Endothelial cell of umbilical vein (primary cell): ENCODE results near the gene BCL11A. TPM values are rescaled to one million over a fixed set of nuclear protein-coding genes. Genes with fewer than 3 reads are reported as not detected.
A peak's percentile ranks its signal among the peaks of the same experiment; 100 is the strongest.

ENCODE experiments used
- BruUV-seq: library from RNA; stranded (reverse); fragments of 400-500 nt; replicated peaks from 2 replicates; lab custom pipeline; 2021; lab: Mats Ljungman, UMichigan
- CTCF ChIA-PET: fragments of 300-600, 350-600 bp; sonication (Branson Sonifier 250); formaldehyde crosslinking; loops from one replicate; lab custom pipeline; 2021; ENCODE audit warnings: antibody characterized with exemption, inconsistent platforms; lab: Charles Lee
- POLR2A ChIA-PET: fragments of 300-600, 350-600 bp; sonication (Branson Sonifier 250); formaldehyde crosslinking; loops from one replicate; lab custom pipeline; 2021; ENCODE audit warnings: antibody characterized with exemption, inconsistent platforms; lab: Charles Lee
- DNase-seq: peaks from one replicate; pipeline ENCODE4 v3.0.0-alpha.2; 2011; ENCODE audit warnings: low read depth, low spot score
- FAIRE-seq: peaks from 2 replicates; lab custom pipeline; 2011; peaks lifted over from hg19 to GRCh38; lab: Jason Lieb, UNC
- H2AFZ ChIP-seq: 2 replicates; pipeline ENCODE4 v1.6.0; 2012; ENCODE audit warnings: low read depth, low read length, control low read depth, inconsistent platforms
- H3K27ac ChIP-seq: 2 replicates; pipeline ENCODE4 v1.5.1; 2011; ENCODE audit warnings: low read depth, mild to moderate bottlenecking, control low read depth, low read length, moderate library complexity; ENCODE audit not compliant: insufficient read depth
- H3K27me3 ChIP-seq, 2 experiments: 2 replicates each; pipeline versions ENCODE4 v1.6.0 to v1.6.1; 2011; ENCODE audit warnings: low read length in 2 of 2, mixed read lengths in 1 of 2; ENCODE audit not compliant: control insufficient read depth in 2 of 2, insufficient read depth in 2 of 2
- H3K36me3 ChIP-seq, 2 experiments: 2 replicates in 1 of 2; 3 replicates in 1 of 2; pipeline ENCODE4 v1.5.1; 2011; ENCODE audit warnings: low read length in 2 of 2, mild to moderate bottlenecking in 1 of 2, moderate library complexity in 1 of 2; ENCODE audit not compliant: control insufficient read depth in 2 of 2, insufficient read depth in 2 of 2; ENCODE audit errors: extremely low read depth in 1 of 2
- H3K4me1 ChIP-seq: 3 replicates; pipeline ENCODE4 v1.5.1; 2011; ENCODE audit warnings: mild to moderate bottlenecking, low read length; ENCODE audit not compliant: control insufficient read depth, insufficient read depth; ENCODE audit errors: extremely low read depth
- H3K4me2 ChIP-seq: 2 replicates; pipeline ENCODE4 v1.6.1; 2011; ENCODE audit warnings: low read length, control low read depth, mixed read lengths; ENCODE audit not compliant: insufficient read depth
- H3K4me3 ChIP-seq, 3 experiments: fragments of 200-600 bp in 1 of 3; sonication (generic), shearing (Covaris generic) in 1 of 3; replicated peaks in 1 of 3; 2 replicates each; pipeline ENCODE4 v1.5.1; 2011 to 2016; ENCODE audit warnings: control low read depth in 3 of 3, low read length in 3 of 3, mild to moderate bottlenecking in 2 of 3, inconsistent platforms in 1 of 3, low read depth in 1 of 3, moderate library complexity in 1 of 3; ENCODE audit not compliant: insufficient read depth in 1 of 3
- H3K79me2 ChIP-seq: 2 replicates; pipeline ENCODE4 v1.6.0; 2012; ENCODE audit warnings: low read length, inconsistent platforms; ENCODE audit not compliant: control insufficient read depth, insufficient read depth
- H3K9ac ChIP-seq: replicated peaks from 2 replicates; pipeline ENCODE3; 2011; ENCODE audit warnings: low read length, control low read depth; ENCODE audit not compliant: insufficient read depth; ENCODE audit errors: extremely low read depth
- H3K9me1 ChIP-seq: replicated peaks from 3 replicates; pipeline ENCODE4 v1.6.0; 2011; ENCODE audit warnings: mild to moderate bottlenecking, low read length; ENCODE audit not compliant: control insufficient read depth, insufficient read depth; ENCODE audit errors: extremely low read depth
- H3K9me3 ChIP-seq: replicated peaks from 2 replicates; pipeline ENCODE4 v1.5.1; 2012; ENCODE audit warnings: low read length, inconsistent platforms; ENCODE audit not compliant: control insufficient read depth, insufficient read depth
- H4K20me1 ChIP-seq: replicated peaks from 2 replicates; pipeline ENCODE3; 2011; ENCODE audit warnings: mild to moderate bottlenecking, low read length; ENCODE audit not compliant: control insufficient read depth, insufficient read depth; ENCODE audit errors: extremely low read depth
- CTCF ChIP-seq, 2 donors: IDR thresholded peaks; 1 replicate in 1 of 2; 2 replicates in 1 of 2; pipeline ENCODE4 v1.5.1; 2011; ENCODE audit warnings: low read length in 2 of 2, mild to moderate bottlenecking in 2 of 2, moderate library complexity in 2 of 2, control low read depth in 1 of 2, inconsistent platforms in 1 of 2, low read depth in 1 of 2; ENCODE audit not compliant: insufficient read depth in 1 of 2; ENCODE audit errors: extremely low read depth in 1 of 2
- EZH2 ChIP-seq: IDR thresholded peaks from 2 replicates; pipeline ENCODE4 v1.6.1; 2012; ENCODE audit warnings: borderline replicate concordance, low read depth, mild to moderate bottlenecking, moderate library complexity, low read length, inconsistent platforms; ENCODE audit not compliant: severe bottlenecking
- FOS ChIP-seq: IDR thresholded peaks from 2 replicates; pipeline ENCODE4 v1.6.1; 2011; ENCODE audit warnings: mild to moderate bottlenecking, low read length, moderate library complexity, borderline replicate concordance; ENCODE audit not compliant: insufficient read depth
- GATA2 ChIP-seq: IDR thresholded peaks from 2 replicates; pipeline ENCODE4 v1.7.0; 2011; ENCODE audit warnings: low read depth, mild to moderate bottlenecking, moderate library complexity, mixed read lengths, low read length; ENCODE audit not compliant: insufficient read length, insufficient read depth
- JUN ChIP-seq: IDR thresholded peaks from 2 replicates; pipeline ENCODE4 v1.6.1; 2011; ENCODE audit warnings: borderline replicate concordance, low read depth; ENCODE audit not compliant: insufficient read length, insufficient read depth
- MAX ChIP-seq: IDR thresholded peaks from 2 replicates; pipeline ENCODE4 v1.6.1; 2011; ENCODE audit not compliant: insufficient read depth, insufficient read length
- MYC ChIP-seq: IDR thresholded peaks from one replicate; pipeline ENCODE4 v1.6.1; 2011; ENCODE audit warnings: mild to moderate bottlenecking, low read depth, low read length
- POLR2A ChIP-seq: IDR thresholded peaks from 2 replicates; pipeline ENCODE4 v1.6.1; 2012; ENCODE audit warnings: low read depth, mild to moderate bottlenecking, control low read depth, low read length
- POLR2AphosphoS5 ChIP-seq: IDR thresholded peaks from 2 replicates; pipeline ENCODE4 v1.6.1; 2012; ENCODE audit warnings: low read depth, mild to moderate bottlenecking, control low read depth, low read length, moderate library complexity; ENCODE audit not compliant: insufficient read depth
- dilution Hi-C: fragments of 300-500 bp; cut with MboI; formaldehyde crosslinking; loops from one replicate; pipeline ENCODE4 v1.15.0; 2019; ENCODE audit warnings: low sequenced_read_pairs; ENCODE audit not compliant: extremely low pct_ligation_motif_present
- intact Hi-C: fragments of 100-400 bp; cut with micrococcal nuclease; formaldehyde crosslinking; loops from one replicate; pipeline ENCODE4 v1.10.0; 2022
- polyA plus RNA-seq, 4 experiments: library from polyadenylated mRNA; depleted of rRNA in 3 of 4; stranded (reverse) in 3 of 4; unstranded in 1 of 4; fragments of >200 nt; gene quantifications; 2 replicates each; pipeline versions ENCODE4 v1.2.1 to v1.2.3, GENCODE V29; 2011 to 2012; ENCODE audit warnings: missing spikeins in 1 of 4
- total RNA-seq: library from RNA; stranded (reverse); gene quantifications from 2 replicates; pipeline ENCODE4 v1.2.3, GENCODE V29; 2021

Gene BCL11A
- total and polyA plus RNA-seq, 2 donors (not counting 3 experiments of a cell fraction or from before 2014, with no cell fraction given): 0.12 to 0.88 TPM

DNA sequence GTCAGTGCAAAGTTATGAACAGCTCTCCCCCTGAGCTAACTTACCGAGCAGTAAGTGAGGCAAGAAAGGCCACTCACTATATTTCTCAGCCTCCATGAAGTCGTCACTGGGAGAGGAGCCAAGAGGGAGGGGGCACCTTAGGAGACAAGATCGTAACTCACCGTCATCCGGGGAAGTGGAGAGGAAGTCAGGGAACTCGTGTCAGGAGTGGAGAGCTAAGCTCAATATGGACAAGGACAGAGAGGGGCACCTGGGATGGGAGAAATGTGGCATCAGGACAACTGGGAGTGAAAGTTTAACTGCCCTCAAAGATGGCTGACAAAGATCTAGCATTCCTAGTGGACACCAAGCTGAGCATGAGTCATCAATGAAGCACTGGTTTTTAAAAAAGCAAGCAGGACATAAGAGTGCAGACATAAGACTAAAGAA lies 37.1 kb downstream of the BCL11A start:
- Histone ChIP-seq H3K9me1 (no peaks in the 10 kb centered on the region), H4K20me1 (no peaks in the 10 kb centered on the region), H3K36me3 (no peaks in the 10 kb centered on the region), H3K4me3 (no peak overlapping the region), H3K79me2 (no peaks in the 10 kb centered on the region), H2AFZ (no peak overlapping the region), H3K4me1 (no peaks in the 10 kb centered on the region), H3K27ac (no peak overlapping the region), H3K9ac (no peak overlapping the region), H3K4me2 (no peak overlapping the region), H3K9me3 (no peaks in the 10 kb centered on the region), H3K27me3 (no peaks in the 10 kb centered on the region)
- ChIA-PET POLR2A (no interaction called here), CTCF (no interaction called here)
- intact Hi-C loops: no loop called here
- FAIRE-seq: no peak
- BruUV-seq: no TSS peak
- DNase-seq: no peak
- dilution Hi-C loops: no loop called here
- TF ChIP-seq EZH2 (no peak), POLR2AphosphoS5 (no peak), JUN (peak; percentile 22), FOS (no peak), POLR2A (no peak), CTCF (IDR thresholded peaks at IDR 0.05; ENCODE audit: extremely low read depth in 1 of 2, insufficient read depth in 1 of 2, low read depth in 1 of 2, low read length in 2 of 2) (no peak)

DNA sequence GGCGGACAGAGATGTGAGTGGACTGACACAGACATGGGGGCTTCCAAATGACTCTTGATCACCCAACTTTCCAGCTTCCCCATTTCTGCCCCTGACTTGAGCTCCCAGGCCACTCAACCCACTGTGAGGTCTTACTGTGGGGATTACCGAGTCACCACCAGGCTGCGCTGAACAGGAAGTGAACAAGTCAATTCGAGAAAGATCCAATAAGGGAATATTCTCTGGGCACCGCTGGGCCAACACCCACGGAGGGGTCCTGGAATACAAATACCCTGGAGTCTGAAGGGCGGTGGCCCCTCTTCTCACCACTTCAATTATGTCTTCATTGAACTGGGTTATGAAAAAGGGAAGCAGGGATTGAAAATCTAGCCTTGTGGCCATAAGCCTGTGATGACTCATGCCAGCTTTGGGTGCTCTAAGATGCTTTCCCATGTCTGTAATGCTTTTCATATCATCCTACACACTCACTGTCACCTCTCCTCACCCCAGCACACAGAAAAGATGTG lies 37.7 kb downstream of the BCL11A start:
- no peak for FAIRE-seq
- no peaks in the 10 kb centered on the region for H3K9me1 ChIP-seq
- TF ChIP-seq FOS: no peak
- TF ChIP-seq MAX: no peak
- TF ChIP-seq CTCF (IDR thresholded peaks at IDR 0.05; ENCODE audit: extremely low read depth in 1 of 2, insufficient read depth in 1 of 2, low read depth in 1 of 2, low read length in 2 of 2): no peak
- TF ChIP-seq POLR2AphosphoS5: no peak
- TF ChIP-seq JUN: no peak
- no peak for TF ChIP-seq MYC
- no peak for TF ChIP-seq POLR2A
- no peak for TF ChIP-seq GATA2
- TF ChIP-seq EZH2: no peak
- no peaks in the 10 kb centered on the region for H3K9me3 ChIP-seq
- no peaks in the 10 kb centered on the region for H3K27me3 ChIP-seq
- ChIA-PET CTCF (no interaction called here), POLR2A (no interaction called here)
- H3K27ac ChIP-seq: no peak overlapping the region
- H4K20me1 ChIP-seq: no peaks in the 10 kb centered on the region
- intact Hi-C loops (no loop called here), dilution Hi-C loops (no loop called here)
- H3K4me2 ChIP-seq: no peak overlapping the region
- H3K9ac ChIP-seq: no peak overlapping the region
- no peaks in the 10 kb centered on the region for H3K79me2 ChIP-seq
- H3K4me3 ChIP-seq: no peak overlapping the region
- no peak overlapping the region for H2AFZ ChIP-seq
- DNase-seq: no peak
- BruUV-seq: no TSS peak
- no peaks in the 10 kb centered on the region for H3K4me1 ChIP-seq
- no peaks in the 10 kb centered on the region for H3K36me3 ChIP-seq
